HG02885 (cell line): ENCODE data around the gene NEO1.
"Not testable (repeated sequence)": the region's sequence is repeated elsewhere in the genome, so short reads cannot be mapped to it uniquely, and the experiment has no call there.

Experiments used
- ATAC-seq: cut with Tn5 transposase; IDR thresholded peaks from one replicate; pipeline ENCODE4 v1.9.1; 2021; ENCODE audit warnings: mild to moderate bottlenecking; ENCODE audit not compliant: unreplicated experiment, poor library complexity

Gene NEO1

DNA sequence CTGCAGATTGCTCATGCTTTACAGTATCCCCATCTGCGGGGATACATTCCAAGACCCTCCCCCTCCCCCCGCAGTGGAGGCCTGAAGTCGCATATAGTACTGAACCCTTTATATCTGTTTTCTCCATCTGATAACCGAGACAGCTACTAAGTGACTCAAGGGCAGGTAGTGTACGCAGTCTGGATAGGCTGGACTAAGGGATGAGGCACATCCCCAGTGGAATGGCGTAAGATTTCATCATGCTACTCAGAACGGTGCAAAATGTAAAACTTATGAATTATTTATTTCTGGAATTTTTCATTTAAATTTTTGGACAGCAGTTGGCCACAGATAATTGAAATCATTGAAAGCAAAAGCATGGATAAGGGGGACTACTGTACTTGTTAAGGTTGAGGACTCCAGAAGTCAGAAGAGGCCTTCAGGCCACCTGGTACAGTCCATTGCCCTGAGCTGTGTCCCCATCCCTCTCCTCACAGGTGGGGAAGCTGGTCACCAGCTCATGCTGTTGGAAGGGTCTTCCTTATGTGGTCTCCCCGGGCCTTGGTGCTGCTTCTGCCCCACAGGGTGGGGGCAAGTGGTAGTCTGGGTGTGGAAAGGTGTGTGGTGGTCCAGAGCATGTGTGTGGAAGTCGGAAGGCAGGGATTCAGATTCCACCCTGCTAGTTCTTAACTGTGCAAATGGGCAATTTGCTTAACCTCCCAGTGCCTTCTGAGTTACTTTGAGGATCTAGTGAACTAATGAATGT is 244.5 kb downstream of the NEO1 start:
- ATAC-seq = no peak

DNA sequence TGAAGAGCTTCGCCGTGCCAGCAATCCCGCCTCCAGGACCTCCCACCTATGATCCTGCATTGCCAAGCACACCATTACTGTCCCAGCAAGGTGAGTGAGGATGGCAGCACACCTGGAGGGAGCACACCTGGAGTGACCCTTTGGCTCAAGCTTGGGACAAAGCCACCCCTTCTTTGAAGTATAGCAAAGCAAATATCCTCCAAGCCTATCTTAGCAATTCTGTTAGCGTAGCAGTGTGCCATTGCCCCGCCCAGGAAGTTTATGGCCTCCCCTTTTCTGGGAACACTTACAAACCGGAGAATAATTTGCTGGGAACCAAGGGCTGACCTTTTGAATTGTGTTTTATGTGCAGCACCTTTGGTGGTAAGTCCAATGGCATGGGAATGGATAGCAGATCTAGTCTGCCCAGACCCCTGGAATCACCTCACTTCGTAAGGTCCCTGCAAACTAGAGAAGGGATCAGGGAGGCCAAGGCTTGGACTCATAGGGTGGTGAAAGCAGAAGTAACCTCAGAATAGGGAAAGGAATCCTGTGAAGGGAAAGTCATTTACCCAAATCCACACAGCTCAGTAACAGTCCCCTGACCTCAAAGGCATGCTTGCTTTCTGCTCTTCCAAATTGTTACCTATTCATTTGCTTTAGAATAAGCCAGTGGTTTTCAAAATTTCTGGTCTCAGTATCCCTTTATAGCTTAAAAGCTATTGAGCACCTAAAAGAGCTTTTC is 246.4 kb downstream of the NEO1 start:
- no peak for ATAC-seq

DNA sequence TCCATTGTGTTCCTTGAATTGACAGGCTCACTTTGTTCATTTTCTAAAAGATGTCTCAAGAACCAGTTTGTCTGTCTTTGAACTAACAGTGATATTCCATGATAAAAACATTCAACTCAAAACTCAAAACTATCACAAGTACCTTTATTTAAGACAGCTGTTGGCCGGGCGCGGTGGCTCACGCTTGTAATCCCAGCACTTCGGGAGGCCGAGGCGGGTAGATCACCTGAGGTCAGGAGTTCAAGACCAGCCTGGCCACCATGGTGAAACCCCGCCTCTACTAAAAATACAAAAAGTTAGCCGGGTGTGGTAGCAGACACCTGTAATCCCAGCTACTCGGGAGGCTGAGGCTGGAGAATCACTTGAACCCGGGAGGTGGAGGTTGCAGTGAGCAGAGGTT is 248.0 kb downstream of the NEO1 start:
- ATAC-seq = not testable (repeated sequence)

DNA sequence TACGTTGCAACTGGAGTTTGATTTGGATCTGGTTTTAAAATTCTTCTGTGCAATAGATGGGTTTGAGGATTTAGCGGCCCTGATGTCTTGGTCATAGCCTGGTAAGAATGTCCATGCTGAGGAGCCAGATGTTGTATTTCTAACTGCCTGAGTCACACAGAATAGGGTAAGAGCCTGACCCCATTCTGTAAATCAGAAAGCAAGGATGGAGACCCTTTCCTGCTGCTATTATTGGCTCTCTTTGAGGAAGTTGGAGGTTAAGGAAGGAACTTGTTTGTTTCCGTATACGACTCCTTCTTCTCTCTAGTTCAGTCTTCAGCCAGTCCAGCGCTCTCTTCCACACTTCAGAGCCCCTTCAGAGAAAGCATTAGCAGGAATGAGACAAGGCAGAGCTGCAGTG is 251.4 kb downstream of the NEO1 start:
- ATAC-seq = no peak

DNA sequence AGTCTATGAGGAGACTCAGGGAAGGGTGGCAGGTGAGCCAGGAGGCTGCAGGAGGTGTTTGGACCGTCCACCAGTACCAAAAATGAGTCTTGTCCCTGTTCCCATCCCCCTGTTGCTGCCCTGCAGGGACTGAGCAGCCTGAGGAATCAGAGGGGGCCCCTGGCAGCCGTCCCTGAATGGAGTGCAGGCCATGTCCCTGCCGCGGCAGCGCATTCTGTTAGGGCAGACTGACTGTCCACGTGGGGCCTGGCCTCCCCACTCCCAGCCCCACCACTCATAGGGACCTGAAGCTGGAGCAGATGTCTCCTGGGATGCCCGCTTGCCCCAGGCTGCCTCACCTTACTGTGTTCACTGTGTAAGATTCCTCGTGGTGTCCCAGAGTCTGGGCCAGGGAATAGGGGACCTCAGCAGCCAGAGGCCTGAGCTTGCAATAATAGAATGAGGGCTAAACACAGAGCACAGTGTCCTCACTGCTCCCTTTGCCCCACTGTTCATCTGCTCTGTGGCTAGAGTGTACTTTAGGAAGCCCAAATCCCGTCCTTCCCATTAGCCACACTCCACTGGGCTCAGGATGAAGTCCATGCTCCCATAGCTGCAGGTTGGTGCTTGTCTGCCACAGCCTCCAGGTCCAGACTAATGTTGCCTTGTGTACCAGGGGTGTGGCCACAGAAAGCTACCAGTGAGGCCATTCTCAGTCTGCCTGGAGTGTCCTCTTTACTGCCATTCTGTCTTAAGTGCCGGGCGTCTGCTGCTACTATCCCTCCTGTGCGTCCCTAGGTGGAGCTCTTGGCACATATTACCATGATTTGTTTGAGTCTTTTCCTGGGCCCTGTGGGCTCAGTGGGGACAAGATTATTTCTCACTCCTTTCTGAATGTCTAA is 253.3 kb downstream of the NEO1 start:
- ATAC-seq = no peak

DNA sequence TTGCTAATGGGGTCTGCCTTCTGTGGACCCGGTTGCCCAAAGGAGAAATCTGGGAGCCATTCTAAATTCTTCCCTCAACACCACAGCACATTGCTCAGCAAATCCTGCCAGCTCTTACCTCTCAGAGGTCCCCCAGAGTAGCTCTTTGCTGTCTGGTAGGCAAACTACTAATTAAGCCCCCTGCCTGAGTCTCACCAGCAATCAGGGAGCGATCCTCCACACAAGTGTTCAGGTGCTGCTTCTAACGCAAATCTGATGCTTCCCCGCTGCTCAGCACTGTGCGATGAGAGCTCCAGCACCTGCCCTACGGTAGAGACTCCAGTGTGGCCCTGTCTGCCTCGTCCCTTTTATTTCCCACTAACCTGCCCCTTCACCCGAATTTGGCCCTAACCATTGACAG is 256.0 kb downstream of the NEO1 start:
- no peak for ATAC-seq

DNA sequence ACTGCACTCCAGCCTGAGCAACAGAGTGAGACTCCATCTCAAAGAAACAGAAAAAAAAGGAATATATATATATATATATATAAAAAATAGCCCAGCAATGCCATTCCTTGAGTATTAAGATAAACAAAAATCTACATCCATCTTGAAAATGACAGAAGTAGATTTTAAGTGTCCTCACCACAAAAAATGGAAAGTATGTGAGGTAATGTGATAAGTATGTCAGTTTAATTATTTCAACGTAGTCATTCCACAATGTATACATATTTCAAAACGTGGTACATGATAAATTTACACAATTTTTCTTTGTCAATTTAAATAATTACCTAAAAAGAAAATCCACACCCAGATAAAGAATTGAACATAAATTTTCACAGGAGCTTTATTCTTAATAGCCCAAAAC is 261.6 kb downstream of the NEO1 start:
- ATAC-seq = no peak

DNA sequence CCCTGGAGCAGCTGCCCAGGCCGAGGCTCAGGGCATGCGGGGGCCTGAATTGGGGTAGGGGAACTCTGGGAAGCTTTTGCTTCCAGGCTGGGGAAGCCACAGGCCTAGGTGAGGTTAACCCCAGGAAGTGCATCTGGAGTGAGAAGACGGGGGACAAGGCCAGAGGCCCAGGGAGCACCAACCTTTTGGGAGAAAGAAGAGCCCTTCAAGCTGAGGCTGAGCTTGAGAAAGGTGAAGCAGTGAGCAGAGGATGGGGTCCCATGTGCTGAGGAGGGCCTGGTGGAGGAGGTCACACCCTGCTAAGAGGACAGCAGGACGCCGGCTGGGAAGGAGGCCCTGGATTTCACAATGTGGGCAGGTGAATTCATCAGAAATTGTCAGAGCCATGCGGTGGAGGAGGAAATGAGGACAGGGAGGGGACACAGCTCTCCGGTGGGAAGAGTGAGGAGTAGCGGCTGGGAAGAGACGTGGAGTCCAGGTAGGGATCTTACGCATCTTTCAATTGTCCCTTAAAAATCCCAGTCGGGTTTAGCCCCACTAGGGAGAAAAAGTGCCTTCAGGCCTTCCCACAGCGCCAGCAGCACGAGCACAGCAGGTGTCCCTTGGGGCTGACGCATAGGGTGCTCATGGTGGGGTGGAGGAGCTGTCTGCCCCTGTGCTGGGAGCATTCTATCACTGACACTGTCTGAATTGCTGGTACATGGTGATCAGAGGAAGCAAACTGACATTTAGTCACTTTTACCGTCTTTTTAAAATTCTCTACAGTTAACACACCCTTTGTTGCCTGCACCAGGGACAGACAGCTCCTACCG is 265.6 kb downstream of the NEO1 start:
- no peak for ATAC-seq

DNA sequence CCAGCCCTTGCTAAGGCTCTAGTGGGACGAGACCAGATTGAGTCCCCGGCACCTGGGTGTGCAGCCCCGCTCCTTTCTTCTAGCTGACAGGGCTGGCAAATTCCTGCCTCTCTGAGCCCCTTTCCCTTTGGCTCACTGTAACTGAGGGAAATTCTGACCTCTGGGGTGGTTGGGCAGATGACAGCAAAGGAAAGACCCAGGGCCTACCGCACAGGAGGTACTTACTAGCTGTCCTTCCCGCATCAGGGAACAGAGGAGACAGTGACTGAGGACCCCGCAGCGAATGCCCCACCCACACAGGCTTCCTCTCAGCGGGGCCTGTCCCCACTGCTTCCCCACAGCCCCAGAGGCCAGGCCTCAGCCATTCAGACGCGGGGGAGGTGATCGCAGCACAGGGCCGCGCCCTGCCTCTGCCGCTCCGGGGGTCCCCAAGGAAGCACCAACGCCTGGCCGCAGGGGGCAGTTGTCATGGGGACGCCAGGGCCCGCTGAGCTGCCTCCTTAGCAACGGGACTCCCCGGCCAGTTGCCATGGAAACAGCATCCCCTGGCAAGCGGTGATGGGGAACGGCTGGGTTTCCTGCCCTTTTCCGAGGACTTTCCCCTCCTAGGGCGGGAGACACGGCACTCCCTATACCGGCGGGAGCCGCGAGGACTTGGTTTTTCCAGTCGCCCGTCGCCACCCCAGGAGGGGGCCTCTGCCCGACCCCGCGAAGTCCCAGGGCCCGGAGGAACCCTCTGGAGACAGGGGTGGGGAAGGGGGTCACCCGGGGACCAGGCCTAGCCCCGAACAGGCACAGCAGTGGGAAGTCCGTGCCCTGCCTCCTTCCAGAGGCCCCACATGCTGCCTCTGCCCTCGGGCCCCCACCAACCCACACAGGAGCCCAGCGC is 266.4 kb downstream of the NEO1 start:
- ATAC-seq = no peak

DNA sequence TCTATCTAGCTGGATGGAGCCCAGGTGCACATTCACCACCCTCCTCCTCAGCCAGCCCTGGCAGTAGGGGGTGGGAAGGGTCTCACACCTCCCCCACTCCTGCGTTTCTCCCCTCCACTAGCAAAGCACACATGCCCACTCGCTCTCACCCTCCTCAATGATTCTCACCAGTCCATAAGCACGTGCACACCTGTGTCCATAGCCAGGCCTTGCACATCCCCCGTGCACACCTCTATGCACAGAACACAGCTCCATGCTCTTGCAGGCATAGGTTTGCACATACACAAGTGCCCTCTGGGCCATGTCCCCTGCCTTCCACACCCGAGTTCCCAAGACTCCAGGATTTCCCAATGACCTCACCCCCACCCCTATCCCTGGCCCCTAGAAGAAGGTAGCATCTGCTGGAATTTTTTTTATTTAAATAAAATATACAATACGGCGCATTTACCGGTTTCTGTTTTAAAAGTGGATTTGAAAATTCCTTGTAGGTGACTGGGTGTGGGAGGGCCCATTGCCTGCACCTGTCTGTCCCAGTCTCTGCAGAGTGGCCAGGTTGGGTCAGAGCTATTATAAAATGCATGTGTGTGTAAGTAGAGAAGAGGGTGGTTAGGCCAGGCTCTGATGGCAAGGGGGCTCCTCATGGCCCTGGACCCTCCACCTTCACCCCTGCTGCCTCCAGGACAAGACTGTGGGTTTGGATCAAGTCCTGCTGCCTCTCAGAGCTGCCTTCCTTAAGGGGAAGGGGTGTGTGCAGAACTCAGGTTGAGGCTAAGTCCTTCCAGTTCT is 267.4 kb downstream of the NEO1 start:
- ATAC-seq = no peak

DNA sequence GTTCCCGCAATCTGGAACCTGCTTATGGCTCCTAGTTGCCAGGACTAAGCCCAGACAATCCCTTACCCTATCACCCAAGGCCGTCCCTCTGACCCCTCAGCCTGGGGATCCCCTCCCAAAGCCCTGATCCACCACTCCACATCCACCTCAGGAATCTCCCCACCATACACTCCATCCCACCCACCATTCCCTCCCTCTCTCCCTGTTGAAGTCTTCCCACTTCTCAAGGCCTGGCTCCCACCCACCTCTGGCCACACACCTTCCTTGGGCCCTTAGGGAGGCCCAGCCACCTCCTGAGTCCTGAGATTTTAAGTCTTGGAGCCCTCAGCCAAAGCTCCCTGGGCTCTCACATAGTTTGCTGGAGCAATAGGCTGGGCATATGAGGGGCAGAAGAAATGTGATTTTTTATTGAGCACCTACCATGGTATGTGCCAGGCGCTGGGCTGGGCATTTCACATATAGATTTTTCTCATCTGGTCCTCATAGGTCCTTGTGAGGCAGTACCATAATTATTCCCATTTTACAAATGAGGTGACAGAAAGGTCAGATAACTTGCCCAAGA is 268.4 kb downstream of the NEO1 start:
- ATAC-seq = no peak

DNA sequence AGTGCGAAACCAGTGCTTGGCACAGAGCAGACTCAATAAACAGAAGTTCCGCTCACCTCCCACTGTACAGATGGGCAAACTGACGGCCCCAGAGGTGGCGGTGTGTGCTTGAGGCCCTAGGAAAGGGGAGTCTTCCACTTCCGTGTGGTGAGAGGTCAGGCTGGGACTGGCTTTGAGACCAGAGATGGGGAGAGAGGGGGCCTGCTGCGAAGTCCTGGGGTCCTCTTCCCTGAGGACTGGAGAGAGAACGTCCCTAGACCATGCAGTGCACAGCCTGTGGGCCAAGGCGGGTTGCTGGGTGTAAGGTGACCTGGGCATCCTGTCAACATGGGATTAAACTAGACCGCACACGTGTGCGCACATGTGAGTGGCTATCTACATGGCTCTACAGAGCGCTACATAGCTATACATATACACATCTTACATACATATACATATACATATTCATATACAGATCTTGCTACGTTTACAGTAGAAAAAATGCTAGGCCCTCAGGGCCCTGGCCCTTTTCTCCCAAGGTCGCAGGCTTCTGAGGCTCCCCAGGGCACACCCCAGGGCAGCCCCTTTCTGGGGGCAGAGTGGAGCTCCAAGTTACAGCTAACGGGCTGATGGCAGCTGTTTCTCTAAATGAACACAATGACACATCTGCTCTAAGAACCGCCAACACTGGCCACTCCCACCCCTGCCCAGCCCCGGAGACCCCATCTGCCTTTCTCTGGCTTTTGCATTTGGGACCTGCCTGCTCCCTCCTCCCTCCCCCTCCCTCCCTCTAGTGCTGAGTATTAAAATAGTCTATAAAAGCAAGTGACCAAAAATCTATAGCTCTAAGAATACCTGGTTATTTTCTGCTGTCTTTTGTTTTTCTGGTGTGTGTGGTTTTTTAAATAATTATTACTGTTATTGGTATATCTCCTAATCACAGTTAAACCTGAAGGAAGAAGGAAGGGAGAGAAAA is 269.5 kb downstream of the NEO1 start:
- no peak for ATAC-seq

DNA sequence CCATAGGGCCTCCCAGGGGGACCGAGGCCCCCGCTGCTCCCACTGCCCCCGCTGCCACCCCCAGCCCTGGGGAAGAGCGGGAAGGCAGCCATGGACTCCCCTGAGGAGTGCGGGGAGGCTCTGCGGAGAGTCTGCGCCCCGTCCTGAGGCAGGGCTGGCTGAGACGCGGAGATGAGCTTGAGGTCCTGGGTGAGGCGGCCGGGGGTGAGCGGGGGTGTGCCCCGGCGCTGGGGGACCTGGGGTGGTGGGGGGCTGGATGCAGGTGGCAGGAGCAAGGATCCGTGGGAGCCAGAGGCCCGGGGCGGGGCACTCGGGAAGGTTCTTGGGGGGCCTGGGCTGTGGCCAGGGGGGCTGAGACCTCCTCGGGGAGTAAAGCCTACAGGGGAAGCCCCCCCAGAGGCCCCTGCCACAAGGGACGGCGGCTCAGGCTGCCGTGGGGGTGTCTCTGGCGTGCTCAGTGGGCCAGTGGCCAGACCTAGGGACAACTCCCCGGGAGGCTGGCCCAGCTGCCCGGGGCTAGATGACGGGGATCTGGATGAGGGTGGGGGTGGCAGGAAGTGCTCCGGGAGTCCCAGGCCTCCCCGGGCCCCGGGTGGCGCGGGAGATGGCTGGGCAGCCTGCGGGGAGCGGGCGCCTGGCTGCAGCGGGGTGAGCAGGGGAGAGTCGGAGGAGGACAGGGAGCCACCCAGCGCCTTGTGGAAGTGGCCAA is 270.6 kb downstream of the NEO1 start:
- no peak for ATAC-seq

DNA sequence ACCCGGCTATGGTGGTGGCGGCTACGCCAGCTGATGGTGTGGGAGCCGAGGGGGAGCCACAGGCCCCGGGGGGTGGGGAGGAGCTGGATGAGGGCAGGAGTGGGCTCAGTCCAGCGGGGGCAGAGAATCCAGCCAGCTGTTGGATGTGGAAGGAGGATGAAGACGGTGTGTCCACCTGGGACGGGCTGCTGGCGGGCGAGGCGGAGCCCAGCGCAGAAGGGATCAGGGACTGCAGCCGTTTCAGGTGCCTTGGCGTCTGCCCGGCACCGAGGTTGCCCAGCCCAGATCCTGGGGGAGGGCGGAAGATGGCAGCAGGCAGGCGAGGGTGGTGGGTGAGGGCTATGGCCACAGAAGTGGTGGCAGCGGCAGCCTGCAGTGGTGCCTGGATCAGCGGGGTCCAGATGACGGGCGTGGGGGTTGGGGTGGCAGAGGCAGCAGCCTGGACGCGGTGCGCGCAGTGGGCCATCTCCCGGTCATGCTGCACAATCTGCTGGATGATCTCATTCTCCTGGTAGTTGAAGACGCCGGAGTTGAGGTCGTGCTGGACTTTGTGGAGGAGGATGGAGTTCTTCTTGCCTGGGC is 271.2 kb downstream of the NEO1 start:
- ATAC-seq = no peak

DNA sequence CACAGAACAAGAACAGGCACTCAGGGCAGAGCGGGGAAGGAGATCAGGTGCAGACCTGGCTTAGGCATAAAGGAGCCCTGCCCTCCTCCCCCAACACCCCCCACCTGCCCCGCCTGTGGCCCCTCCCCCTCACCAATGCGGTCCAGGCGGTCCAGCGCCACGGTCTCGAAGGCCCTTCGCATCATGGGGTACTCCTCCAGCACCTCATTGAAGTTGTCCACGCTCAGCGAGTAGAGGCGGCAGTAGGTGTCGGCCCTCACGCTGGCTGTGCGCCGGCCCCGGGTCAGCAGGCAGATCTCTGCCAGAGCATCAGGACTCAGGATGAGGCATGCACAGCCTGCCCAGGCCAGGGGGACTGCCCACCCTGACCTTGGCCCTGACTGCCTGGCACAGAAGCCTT is 271.7 kb downstream of the NEO1 start:
- no peak for ATAC-seq

DNA sequence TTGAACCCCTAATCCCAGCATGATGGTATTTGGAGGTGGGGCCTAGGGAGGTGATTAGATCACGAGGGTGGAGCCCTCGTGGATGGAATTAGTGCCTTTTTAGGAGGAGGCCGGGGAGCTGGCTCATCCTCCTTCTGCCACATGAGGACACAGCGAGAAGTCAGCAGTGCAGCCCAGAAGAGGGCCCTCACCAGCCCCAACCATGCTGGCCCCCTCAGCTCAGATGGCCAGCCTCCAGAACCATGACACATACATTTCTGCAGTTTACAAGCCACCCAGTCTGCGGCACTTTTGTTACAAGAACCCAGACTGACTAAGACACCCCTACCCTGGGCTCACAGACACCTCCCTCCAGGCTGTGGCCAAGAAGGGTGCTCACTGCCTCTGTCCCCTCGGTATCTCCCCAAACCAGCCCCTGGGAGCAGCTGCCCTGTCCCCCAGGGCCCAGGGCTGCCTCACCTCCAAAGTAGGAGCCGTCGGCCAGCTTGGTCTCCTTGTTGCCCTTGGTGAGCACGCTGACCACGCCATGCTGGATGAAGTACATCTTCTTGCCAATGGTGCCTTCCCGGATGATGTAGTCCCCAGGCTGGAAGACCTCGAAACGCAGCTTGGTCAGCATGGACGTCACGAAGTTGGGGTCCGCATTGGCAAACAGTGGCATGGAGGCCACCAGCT is 272.4 kb downstream of the NEO1 start:
- no peak for ATAC-seq
